ENCODE results near the gene C3orf20. TPM values are rescaled to one million over a fixed set of nuclear protein-coding genes. Genes with fewer than 3 reads are reported as not detected.

C3orf20 gene
- total RNA-seq, 1 experiment from 2014 or later: not detected

- Mint-ChIP-seq H3K27me3 (ENCODE audit: low read depth) (peaks cover 3% of the 10 kb centered on the region; the same call in 1 of the 2 replicates), H3K9me3 (peaks cover 20% of the 10 kb centered on the region), H3K4me3 (no peak overlapping the region), H3K4me1 (no peaks in the 10 kb centered on the region), H3K36me3 (peaks cover 9% of the 10 kb centered on the region), H3K27ac (no peak overlapping the region)
- DNase-seq (ENCODE audit: low spot score): no peak
- no peak for ATAC-seq
- ChIA-PET POLR2A (no interaction called here), CTCF (interaction anchor here (2.7 kb wide), 1 partner anchor 101 kb away, joined by 9 read pairs; no protein-coding TSS in a partner anchor)
- no peak for TF ChIP-seq ZNF532 (CRISPR knock-in tag; IDR thresholded peaks at IDR 0.05; ENCODE audit: borderline replicate concordance)
- TF ChIP-seq NFATC4 (CRISPR knock-in tag; IDR thresholded peaks at IDR 0.05): no peak
- no peak for TF ChIP-seq ZNF219 (CRISPR knock-in tag; IDR thresholded peaks at IDR 0.05; ENCODE audit: borderline replicate concordance)
- no peak for TF ChIP-seq ZMAT4 (CRISPR knock-in tag; IDR thresholded peaks at IDR 0.05)
- no peak for TF ChIP-seq CBFB (CRISPR knock-in tag; IDR thresholded peaks at IDR 0.05; ENCODE audit: low read depth)
- TF ChIP-seq NR3C1 (CRISPR knock-in tag; conservative IDR thresholded peaks at IDR 0.05; ENCODE audit: low read depth): no peak
- no peak for TF ChIP-seq TCF7 (CRISPR knock-in tag; IDR thresholded peaks at IDR 0.05; ENCODE audit: low read depth)
- TF ChIP-seq ZNF232 (CRISPR knock-in tag; IDR thresholded peaks at IDR 0.05): no peak
- TF ChIP-seq NFYB (CRISPR knock-in tag; conservative IDR thresholded peaks at IDR 0.05; ENCODE audit: low read depth): no peak
- no peak for TF ChIP-seq MXD4 (CRISPR knock-in tag; IDR thresholded peaks at IDR 0.05; ENCODE audit: borderline replicate concordance)
- TF ChIP-seq ZNF423 (CRISPR knock-in tag; IDR thresholded peaks at IDR 0.05): no peak
- TF ChIP-seq EMX1 (CRISPR knock-in tag; IDR thresholded peaks at IDR 0.05): no peak
- no peak for TF ChIP-seq HMGA2 (CRISPR knock-in tag; IDR thresholded peaks at IDR 0.05)
- no peak for TF ChIP-seq GRHL2 (CRISPR knock-in tag; IDR thresholded peaks at IDR 0.05; ENCODE audit: insufficient replicate concordance, severe bottlenecking)
Measured at GRCh38 chr3:14680115-14680514, 5.2 kb downstream of the C3orf20 start.

GRCh38 chr3:14680716-14681115 is 5.8 kb downstream of the C3orf20 start:
- CTCF ChIA-PET: interaction anchor here (0.7 to 2.7 kb wide), 3 partner anchors 77 to 240 kb away, joined by 3 to 9 read pairs (median 3); no protein-coding TSS in a partner anchor

More at GRCh38 chr3:14680716-14681115, 5.8 kb downstream of the C3orf20 start:
- ATAC-seq (no peak), DNase-seq (ENCODE audit: low spot score) (no peak)
- H3K9me3 Mint-ChIP-seq: peaks cover 20% of the 10 kb centered on the region
- POLR2A ChIA-PET: no interaction called here
- no peaks in the 10 kb centered on the region for H3K4me1 Mint-ChIP-seq
- H3K36me3 Mint-ChIP-seq: peaks cover 9% of the 10 kb centered on the region
- H3K27ac Mint-ChIP-seq: no peak overlapping the region
- peaks cover 3% of the 10 kb centered on the region; the same call in 1 of the 2 replicates for H3K27me3 Mint-ChIP-seq (ENCODE audit: low read depth)
- TF ChIP-seq ZNF423 (CRISPR knock-in tag; IDR thresholded peaks at IDR 0.05) (no peak), FOXJ3 (CRISPR knock-in tag; IDR thresholded peaks at IDR 0.05; ENCODE audit: borderline replicate concordance) (no peak), FOXP1 (CRISPR knock-in tag; IDR thresholded peaks at IDR 0.05; ENCODE audit: borderline replicate concordance) (no peak), KAT7 (CRISPR knock-in tag; IDR thresholded peaks at IDR 0.05; ENCODE audit: borderline replicate concordance) (no peak), ZNF671 (CRISPR knock-in tag; IDR thresholded peaks at IDR 0.05) (no peak), ZNF425 (CRISPR knock-in tag; conservative IDR thresholded peaks at IDR 0.05) (no peak), FOXP4 (CRISPR knock-in tag; IDR thresholded peaks at IDR 0.05) (no peak)
- no peak overlapping the region for H3K4me3 Mint-ChIP-seq

All from WTC11 (cell line).